ENCODE data around the gene WHRN. TPM values are rescaled to one million over a fixed set of nuclear protein-coding genes. Genes with fewer than 3 reads are reported as not detected.

Gene WHRN
- total RNA-seq, 1 experiment from 2014 or later = 24.3 TPM

GRCh38 chr9:114472765-114473446, 32.4 kb downstream of the WHRN start (continued):
- TF ChIP-seq CREM (CRISPR knock-in tag; IDR thresholded peaks at IDR 0.05) (no peak), ESRRA (CRISPR knock-in tag; IDR thresholded peaks at IDR 0.05; ENCODE audit: borderline replicate concordance) (no peak), TP53 (CRISPR knock-in tag; IDR thresholded peaks at IDR 0.05) (no peak), E2F4 (CRISPR knock-in tag; IDR thresholded peaks at IDR 0.05; ENCODE audit: borderline replicate concordance, low read depth) (no peak), ELF4 (CRISPR knock-in tag; IDR thresholded peaks at IDR 0.05; ENCODE audit: low read depth) (no peak), TEAD1 (CRISPR knock-in tag; IDR thresholded peaks at IDR 0.05) (no peak)
- TF ChIP-seq, protein P1, sequence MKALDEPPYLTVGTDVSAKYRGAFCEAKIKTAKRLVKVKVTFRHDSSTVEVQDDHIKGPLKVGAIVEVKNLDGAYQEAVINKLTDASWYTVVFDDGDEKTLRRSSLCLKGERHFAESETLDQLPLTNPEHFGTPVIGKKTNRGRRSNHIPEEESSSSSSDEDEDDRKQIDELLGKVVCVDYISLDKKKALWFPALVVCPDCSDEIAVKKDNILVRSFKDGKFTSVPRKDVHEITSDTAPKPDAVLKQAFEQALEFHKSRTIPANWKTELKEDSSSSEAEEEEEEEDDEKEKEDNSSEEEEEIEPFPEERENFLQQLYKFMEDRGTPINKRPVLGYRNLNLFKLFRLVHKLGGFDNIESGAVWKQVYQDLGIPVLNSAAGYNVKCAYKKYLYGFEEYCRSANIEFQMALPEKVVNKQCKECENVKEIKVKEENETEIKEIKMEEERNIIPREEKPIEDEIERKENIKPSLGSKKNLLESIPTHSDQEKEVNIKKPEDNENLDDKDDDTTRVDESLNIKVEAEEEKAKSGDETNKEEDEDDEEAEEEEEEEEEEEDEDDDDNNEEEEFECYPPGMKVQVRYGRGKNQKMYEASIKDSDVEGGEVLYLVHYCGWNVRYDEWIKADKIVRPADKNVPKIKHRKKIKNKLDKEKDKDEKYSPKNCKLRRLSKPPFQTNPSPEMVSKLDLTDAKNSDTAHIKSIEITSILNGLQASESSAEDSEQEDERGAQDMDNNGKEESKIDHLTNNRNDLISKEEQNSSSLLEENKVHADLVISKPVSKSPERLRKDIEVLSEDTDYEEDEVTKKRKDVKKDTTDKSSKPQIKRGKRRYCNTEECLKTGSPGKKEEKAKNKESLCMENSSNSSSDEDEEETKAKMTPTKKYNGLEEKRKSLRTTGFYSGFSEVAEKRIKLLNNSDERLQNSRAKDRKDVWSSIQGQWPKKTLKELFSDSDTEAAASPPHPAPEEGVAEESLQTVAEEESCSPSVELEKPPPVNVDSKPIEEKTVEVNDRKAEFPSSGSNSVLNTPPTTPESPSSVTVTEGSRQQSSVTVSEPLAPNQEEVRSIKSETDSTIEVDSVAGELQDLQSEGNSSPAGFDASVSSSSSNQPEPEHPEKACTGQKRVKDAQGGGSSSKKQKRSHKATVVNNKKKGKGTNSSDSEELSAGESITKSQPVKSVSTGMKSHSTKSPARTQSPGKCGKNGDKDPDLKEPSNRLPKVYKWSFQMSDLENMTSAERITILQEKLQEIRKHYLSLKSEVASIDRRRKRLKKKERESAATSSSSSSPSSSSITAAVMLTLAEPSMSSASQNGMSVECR (CRISPR knock-in tag; IDR thresholded peaks at IDR 0.05; ENCODE audit: borderline replicate concordance) = no peak
- TF ChIP-seq, protein P2, sequence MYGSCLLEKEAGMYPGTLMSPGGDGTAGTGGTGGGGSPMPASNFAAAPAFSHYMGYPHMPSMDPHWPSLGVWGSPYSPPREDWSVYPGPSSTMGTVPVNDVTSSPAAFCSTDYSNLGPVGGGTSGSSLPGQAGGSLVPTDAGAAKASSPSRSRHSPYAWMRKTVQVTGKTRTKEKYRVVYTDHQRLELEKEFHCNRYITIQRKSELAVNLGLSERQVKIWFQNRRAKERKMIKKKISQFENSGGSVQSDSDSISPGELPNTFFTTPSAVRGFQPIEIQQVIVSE (CRISPR knock-in tag; IDR thresholded peaks at IDR 0.05; ENCODE audit: borderline replicate concordance) = no peak
- TF ChIP-seq, protein P3, sequence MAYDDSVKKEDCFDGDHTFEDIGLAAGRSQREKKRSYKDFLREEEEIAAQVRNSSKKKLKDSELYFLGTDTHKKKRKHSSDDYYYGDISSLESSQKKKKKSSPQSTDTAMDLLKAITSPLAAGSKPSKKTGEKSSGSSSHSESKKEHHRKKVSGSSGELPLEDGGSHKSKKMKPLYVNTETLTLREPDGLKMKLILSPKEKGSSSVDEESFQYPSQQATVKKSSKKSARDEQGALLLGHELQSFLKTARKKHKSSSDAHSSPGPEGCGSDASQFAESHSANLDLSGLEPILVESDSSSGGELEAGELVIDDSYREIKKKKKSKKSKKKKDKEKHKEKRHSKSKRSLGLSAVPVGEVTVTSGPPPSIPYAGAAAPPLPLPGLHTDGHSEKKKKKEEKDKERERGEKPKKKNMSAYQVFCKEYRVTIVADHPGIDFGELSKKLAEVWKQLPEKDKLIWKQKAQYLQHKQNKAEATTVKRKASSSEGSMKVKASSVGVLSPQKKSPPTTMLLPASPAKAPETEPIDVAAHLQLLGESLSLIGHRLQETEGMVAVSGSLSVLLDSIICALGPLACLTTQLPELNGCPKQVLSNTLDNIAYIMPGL (CRISPR knock-in tag; IDR thresholded peaks at IDR 0.05) = no peak

DNA sequence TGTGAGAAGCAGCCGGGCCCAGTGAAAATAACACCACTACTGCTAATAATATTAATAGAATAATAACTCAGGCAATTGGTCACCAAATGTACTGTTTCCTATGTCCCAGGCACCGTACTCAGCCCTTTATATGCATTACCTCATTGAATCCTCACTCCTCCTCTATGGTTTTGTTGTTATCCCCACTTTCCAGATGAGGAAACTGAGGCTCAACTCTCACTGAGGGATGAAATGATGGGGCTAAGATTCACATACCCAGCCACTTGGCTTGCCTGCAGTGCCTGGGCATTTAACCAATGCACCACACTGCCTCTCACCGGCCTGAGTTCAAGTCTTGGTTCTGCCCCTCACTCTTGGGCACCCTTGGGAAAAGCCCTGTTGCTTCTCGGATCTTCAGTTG, 34.1 kb downstream of the WHRN start:
- peaks cover 13% of the 10 kb centered on the region for H3K4me1 Mint-ChIP-seq
- H3K4me3 Mint-ChIP-seq = no peak overlapping the region
- POLR2A ChIA-PET = no interaction called here
- peaks cover 4% of the 10 kb centered on the region for H3K36me3 Mint-ChIP-seq
- H3K27ac Mint-ChIP-seq = no peak overlapping the region
- CTCF ChIA-PET = no interaction called here
- DNase-seq (ENCODE audit: low spot score) (no peak), ATAC-seq (no peak)
- H3K9me3 Mint-ChIP-seq = peaks cover 5% of the 10 kb centered on the region
- no peaks in the 10 kb centered on the region for H3K27me3 Mint-ChIP-seq (ENCODE audit: low read depth)
- no peak for TF ChIP-seq CREB1 (CRISPR knock-in tag; IDR thresholded peaks at IDR 0.05)
- TF ChIP-seq SMAD3 (CRISPR knock-in tag; IDR thresholded peaks at IDR 0.05; ENCODE audit: borderline replicate concordance) = no peak
- TF ChIP-seq TEAD1 (CRISPR knock-in tag; IDR thresholded peaks at IDR 0.05) = no peak
- TF ChIP-seq, protein P4, sequence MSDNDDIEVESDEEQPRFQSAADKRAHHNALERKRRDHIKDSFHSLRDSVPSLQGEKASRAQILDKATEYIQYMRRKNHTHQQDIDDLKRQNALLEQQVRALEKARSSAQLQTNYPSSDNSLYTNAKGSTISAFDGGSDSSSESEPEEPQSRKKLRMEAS (CRISPR knock-in tag; IDR thresholded peaks at IDR 0.05) = no peak
- TF ChIP-seq, protein P5, sequence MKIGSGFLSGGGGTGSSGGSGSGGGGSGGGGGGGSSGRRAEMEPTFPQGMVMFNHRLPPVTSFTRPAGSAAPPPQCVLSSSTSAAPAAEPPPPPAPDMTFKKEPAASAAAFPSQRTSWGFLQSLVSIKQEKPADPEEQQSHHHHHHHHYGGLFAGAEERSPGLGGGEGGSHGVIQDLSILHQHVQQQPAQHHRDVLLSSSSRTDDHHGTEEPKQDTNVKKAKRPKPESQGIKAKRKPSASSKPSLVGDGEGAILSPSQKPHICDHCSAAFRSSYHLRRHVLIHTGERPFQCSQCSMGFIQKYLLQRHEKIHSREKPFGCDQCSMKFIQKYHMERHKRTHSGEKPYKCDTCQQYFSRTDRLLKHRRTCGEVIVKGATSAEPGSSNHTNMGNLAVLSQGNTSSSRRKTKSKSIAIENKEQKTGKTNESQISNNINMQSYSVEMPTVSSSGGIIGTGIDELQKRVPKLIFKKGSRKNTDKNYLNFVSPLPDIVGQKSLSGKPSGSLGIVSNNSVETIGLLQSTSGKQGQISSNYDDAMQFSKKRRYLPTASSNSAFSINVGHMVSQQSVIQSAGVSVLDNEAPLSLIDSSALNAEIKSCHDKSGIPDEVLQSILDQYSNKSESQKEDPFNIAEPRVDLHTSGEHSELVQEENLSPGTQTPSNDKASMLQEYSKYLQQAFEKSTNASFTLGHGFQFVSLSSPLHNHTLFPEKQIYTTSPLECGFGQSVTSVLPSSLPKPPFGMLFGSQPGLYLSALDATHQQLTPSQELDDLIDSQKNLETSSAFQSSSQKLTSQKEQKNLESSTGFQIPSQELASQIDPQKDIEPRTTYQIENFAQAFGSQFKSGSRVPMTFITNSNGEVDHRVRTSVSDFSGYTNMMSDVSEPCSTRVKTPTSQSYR (CRISPR knock-in tag; IDR thresholded peaks at IDR 0.05) = no peak
- TF ChIP-seq ZNF219 (CRISPR knock-in tag; IDR thresholded peaks at IDR 0.05; ENCODE audit: borderline replicate concordance) = no peak
- no peak for TF ChIP-seq KAT7 (CRISPR knock-in tag; IDR thresholded peaks at IDR 0.05; ENCODE audit: borderline replicate concordance)
- TF ChIP-seq, protein P3 (CRISPR knock-in tag; IDR thresholded peaks at IDR 0.05) = no peak
- TF ChIP-seq SP1 (CRISPR knock-in tag; conservative IDR thresholded peaks at IDR 0.05) = no peak
- TF ChIP-seq PREB (CRISPR knock-in tag; IDR thresholded peaks at IDR 0.05; ENCODE audit: borderline replicate concordance) = no peak
- no peak for TF ChIP-seq TP53 (CRISPR knock-in tag; IDR thresholded peaks at IDR 0.05)
- TF ChIP-seq NFYB (CRISPR knock-in tag; conservative IDR thresholded peaks at IDR 0.05; ENCODE audit: low read depth) = no peak
- TF ChIP-seq SOX15 (CRISPR knock-in tag; IDR thresholded peaks at IDR 0.05) = no peak
- TF ChIP-seq ZNF317 (CRISPR knock-in tag; IDR thresholded peaks at IDR 0.05; ENCODE audit: borderline replicate concordance, low read depth) = no peak
